Upper lobe of left lung (tissue), 6 donors: ENCODE measurements around the gene NDFIP2. TPM values are rescaled to one million over a fixed set of nuclear protein-coding genes. Genes with fewer than 3 reads are reported as not detected.

Experiments used
- ATAC-seq, 2 donors: fragments of 200-7000 bp; cut with Tn5 transposase; one replicate each; pipeline ENCODE4 v1.9.1; 2022; ENCODE audit warnings: mild to moderate bottlenecking in 2 of 2, moderate library complexity in 2 of 2; ENCODE audit not compliant: low FRiP score in 2 of 2
- DNase-seq, 2 donors: peaks; one replicate each; pipeline ENCODE4 v3.0.0-alpha.2; 2019 to 2020
- H3K27ac ChIP-seq, 4 donors: fragments of 200-600 bp; sonication (generic); one replicate each; pipeline ENCODE4 v1.5.1; 2016 to 2019
- H3K27me3 ChIP-seq, 4 donors: fragments of 200-600 bp; sonication (generic); one replicate each; pipeline ENCODE4 v1.5.1; 2017 to 2019
- H3K36me3 ChIP-seq, 4 donors: fragments of 200-600 bp; sonication (generic); one replicate each; pipeline ENCODE4 v1.5.1; 2016 to 2019
- H3K4me1 ChIP-seq, 4 donors: fragments of 200-600 bp; sonication (generic); one replicate each; pipeline ENCODE4 v1.5.1; 2018 to 2019
- H3K4me3 ChIP-seq, 4 donors: fragments of 200-600 bp; sonication (generic); one replicate each; pipeline ENCODE4 v1.5.1; 2017 to 2019; ENCODE audit warnings: mild to moderate bottlenecking in 2 of 4, moderate library complexity in 1 of 4
- H3K9me3 ChIP-seq, 4 donors: fragments of 200-600 bp; sonication (generic); one replicate each; pipeline ENCODE4 v1.5.1; 2018 to 2019
- EP300 ChIP-seq, 4 donors: sonication (generic); formaldehyde crosslinking; IDR thresholded peaks; one replicate each; pipeline ENCODE4 v1.5.1; 2017; ENCODE audit warnings: antibody characterized with exemption in 4 of 4, control low read depth in 2 of 4
- POLR2A ChIP-seq, 4 donors: fragments of 450-650 bp; IDR thresholded peaks; one replicate each; pipeline ENCODE4 v1.5.1; 2016 to 2017; ENCODE audit warnings: antibody characterized with exemption in 4 of 4, mild to moderate bottlenecking in 2 of 4
- POLR2AphosphoS5 ChIP-seq, 2 donors: sonication (generic); formaldehyde crosslinking; IDR thresholded peaks; one replicate each; pipeline ENCODE4 v1.5.1; 2017; ENCODE audit warnings: antibody characterized with exemption in 2 of 2
- WGBS, 2 donors: methylation state at CpG; one replicate each; pipeline ENCODE4 v1.1.5; 2017 to 2018; 5-methylcytosine and 5-hydroxymethylcytosine counted together
- total RNA-seq, 6 donors: library from RNA; depleted of rRNA in 4 of 6; stranded (reverse); fragments of >200 nt in 4 of 6; gene quantifications; one replicate each; pipeline versions ENCODE4 v1.1.0 to v1.2.1, GENCODE V29; 2016 to 2021
- TF ChIP-seq, protein P1 (sequence below), 6 experiments: fragments of 450-650 bp in 4 of 6; fragments of 200-600 bp in 2 of 6; sonication (generic) in 2 of 6; IDR thresholded peaks; one replicate each; pipeline ENCODE4 v1.5.1; 2016 to 2019; ENCODE audit warnings: antibody characterized with exemption in 6 of 6
- donor health status: DM: no; HTN: no; CAD: no; lungs with moderate emphysema.
- donor health status: DM: no; HTN: yes; CAD: no; lungs with severe emphysema.

The NDFIP2 gene
- total RNA-seq, 6 donors from 2014 or later, result 8.4 to 37.2 (median 26.2) TPM

DNA sequence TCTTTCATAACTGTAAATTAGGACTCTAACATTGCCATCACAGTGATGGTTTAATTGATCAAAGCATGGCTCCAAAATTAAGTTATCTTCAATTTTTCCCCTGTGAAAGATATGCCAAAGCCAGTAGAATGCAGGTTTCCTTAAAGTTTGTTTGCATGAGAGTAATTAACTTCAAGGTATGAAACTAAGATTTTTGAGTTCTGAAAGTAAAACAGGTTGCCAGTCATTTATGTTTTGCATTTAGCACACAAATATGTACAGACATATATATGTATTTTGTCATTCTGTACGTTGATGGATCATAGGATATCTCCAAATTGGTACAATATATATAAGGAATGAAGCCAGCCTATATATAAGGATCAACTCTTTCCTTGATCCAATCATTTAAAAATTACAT is 23.6 kb upstream of the NDFIP2 start:
- TF ChIP-seq POLR2A (IDR thresholded peaks at IDR 0.05) (no peak), EP300 (IDR thresholded peaks at IDR 0.05) (no peak), POLR2AphosphoS5 (IDR thresholded peaks at IDR 0.05) (no peak)
- TF ChIP-seq, protein P1, sequence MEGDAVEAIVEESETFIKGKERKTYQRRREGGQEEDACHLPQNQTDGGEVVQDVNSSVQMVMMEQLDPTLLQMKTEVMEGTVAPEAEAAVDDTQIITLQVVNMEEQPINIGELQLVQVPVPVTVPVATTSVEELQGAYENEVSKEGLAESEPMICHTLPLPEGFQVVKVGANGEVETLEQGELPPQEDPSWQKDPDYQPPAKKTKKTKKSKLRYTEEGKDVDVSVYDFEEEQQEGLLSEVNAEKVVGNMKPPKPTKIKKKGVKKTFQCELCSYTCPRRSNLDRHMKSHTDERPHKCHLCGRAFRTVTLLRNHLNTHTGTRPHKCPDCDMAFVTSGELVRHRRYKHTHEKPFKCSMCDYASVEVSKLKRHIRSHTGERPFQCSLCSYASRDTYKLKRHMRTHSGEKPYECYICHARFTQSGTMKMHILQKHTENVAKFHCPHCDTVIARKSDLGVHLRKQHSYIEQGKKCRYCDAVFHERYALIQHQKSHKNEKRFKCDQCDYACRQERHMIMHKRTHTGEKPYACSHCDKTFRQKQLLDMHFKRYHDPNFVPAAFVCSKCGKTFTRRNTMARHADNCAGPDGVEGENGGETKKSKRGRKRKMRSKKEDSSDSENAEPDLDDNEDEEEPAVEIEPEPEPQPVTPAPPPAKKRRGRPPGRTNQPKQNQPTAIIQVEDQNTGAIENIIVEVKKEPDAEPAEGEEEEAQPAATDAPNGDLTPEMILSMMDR (IDR thresholded peaks at IDR 0.05), result no peak
- H3K4me1 ChIP-seq, result no peaks in the 10 kb centered on the region
- no peak for ATAC-seq

DNA sequence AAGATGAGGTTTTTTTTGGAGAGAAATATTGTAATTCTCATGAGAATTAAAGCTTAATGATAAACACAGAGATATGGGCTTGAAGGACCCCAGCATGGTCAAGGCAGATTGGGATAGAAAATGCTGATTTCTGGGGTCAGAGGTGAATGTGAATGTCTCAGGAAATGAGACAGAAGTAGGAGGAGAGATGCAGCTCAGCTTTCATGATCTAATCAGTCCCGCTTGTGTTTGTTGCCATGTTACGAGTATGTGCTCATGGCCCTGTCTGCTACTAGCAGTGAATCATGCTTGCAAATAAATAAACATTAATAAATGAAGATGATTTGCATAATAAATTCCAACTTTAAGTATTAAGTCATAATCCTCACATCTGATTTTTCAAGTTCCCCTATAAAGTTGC is 23.0 kb upstream of the NDFIP2 start:
- Histone ChIP-seq H3K27ac (no peak overlapping the region), H3K4me1 (no peaks in the 10 kb centered on the region), H3K36me3 (no peaks in the 10 kb centered on the region), H3K4me3 (no peak overlapping the region), H3K9me3 (no peaks in the 10 kb centered on the region), H3K27me3 (no peaks in the 10 kb centered on the region)
- DNase-seq (no peak), ATAC-seq (peak in 1 of 2 donors; percentile 74)
- 54 to 81% methylated on average over 2 of the region's 2 CpGs for WGBS, 2 donors
- TF ChIP-seq EP300 (IDR thresholded peaks at IDR 0.05) (no peak), POLR2AphosphoS5 (IDR thresholded peaks at IDR 0.05) (no peak), POLR2A (IDR thresholded peaks at IDR 0.05) (no peak)
- TF ChIP-seq, protein P1 (IDR thresholded peaks at IDR 0.05), result no peak

More for the DNA sequence above, 23.6 kb upstream of the NDFIP2 start:
- Histone ChIP-seq H3K27ac (no peak overlapping the region), H3K4me3 (no peak overlapping the region), H3K36me3 (no peaks in the 10 kb centered on the region), H3K9me3 (no peaks in the 10 kb centered on the region), H3K27me3 (no peaks in the 10 kb centered on the region)
- no peak for DNase-seq
- WGBS, 2 donors, result 69 to 70% methylated on average over 1 of the region's 1 CpG

DNA sequence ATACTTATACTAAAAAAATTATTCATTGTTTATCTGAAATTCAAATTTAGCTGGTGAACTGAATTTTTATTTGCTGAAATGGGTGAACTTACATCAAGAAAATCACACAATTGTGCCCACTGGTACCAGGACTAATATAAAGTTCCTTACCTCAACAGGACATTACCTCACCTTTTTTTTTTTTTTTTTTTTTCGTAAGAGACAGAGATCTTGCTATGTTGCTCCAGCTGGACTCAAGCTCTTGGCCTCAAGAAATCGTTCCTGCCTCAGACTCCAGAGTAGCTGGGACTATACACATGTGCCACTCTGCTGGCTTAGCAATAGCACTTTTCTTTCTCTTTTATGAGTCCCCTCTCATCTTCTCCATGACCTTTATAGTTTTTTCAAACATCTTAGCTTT is 22.5 kb upstream of the NDFIP2 start:
- DNase-seq (no peak), ATAC-seq (no peak)
- H3K27me3 ChIP-seq, result no peaks in the 10 kb centered on the region
- no peak for TF ChIP-seq EP300 (IDR thresholded peaks at IDR 0.05)
- TF ChIP-seq, protein P1 (IDR thresholded peaks at IDR 0.05), result no peak
- no peak for TF ChIP-seq POLR2AphosphoS5 (IDR thresholded peaks at IDR 0.05)
- TF ChIP-seq POLR2A (IDR thresholded peaks at IDR 0.05), result no peak
- no peaks in the 10 kb centered on the region for H3K36me3 ChIP-seq
- H3K4me3 ChIP-seq, result no peak overlapping the region
- 61 to 86% methylated on average over 2 of the region's 2 CpGs for WGBS, 2 donors
- no peaks in the 10 kb centered on the region for H3K9me3 ChIP-seq
- H3K4me1 ChIP-seq, result no peaks in the 10 kb centered on the region
- H3K27ac ChIP-seq, result no peak overlapping the region

DNA sequence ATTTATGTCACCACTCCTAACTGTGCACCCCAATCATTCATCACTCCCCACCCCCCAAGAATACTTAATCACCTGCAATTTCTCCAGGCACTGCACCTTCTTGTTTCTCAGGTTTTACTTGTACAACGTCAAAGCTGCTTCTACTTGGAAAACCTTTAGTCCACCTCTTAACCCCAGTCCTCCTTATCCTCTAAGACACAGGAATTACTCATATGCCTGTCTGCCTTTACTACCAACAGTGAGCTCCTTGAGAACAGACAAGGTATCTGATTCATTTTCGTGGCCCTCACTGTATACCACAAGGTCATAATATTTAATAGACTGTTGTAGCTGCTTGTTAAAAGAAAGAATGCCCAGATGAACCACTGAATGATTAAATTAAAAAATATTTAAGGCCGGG is 21.0 kb upstream of the NDFIP2 start:
- no peaks in the 10 kb centered on the region for H3K36me3 ChIP-seq
- H3K4me3 ChIP-seq, result no peak overlapping the region
- no peak for DNase-seq
- H3K4me1 ChIP-seq, result no peaks in the 10 kb centered on the region
- H3K27me3 ChIP-seq, result no peaks in the 10 kb centered on the region
- ATAC-seq, result no peak
- H3K9me3 ChIP-seq, result no peaks in the 10 kb centered on the region
- WGBS, 2 donors, result 75 to 81% methylated on average over 3 of the region's 3 CpGs
- TF ChIP-seq POLR2A (IDR thresholded peaks at IDR 0.05), result no peak
- TF ChIP-seq, protein P1 (IDR thresholded peaks at IDR 0.05), result no peak
- no peak overlapping the region for H3K27ac ChIP-seq

DNA sequence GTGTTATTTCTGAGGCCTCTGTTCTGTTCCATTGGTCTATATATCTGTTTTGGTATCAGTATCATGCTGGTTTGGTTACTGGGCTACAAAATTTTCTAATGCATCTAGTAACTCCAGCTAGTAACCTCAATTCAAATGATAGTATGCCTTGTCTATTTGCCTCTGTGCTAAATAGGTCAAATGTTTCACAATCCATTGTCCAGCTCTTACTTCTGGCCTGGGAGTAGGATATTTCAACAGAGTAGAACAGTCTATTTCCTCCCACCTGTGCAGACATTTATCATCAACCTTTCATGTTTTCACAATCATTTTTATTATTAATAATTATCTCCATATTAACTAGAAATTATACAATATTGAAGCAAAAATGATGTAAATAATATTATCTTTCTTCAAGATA is 18.1 kb upstream of the NDFIP2 start:
- Histone ChIP-seq H3K9me3 (no peaks in the 10 kb centered on the region), H3K27me3 (no peaks in the 10 kb centered on the region), H3K27ac (no peak overlapping the region), H3K36me3 (no peaks in the 10 kb centered on the region), H3K4me3 (no peak overlapping the region), H3K4me1 (no peaks in the 10 kb centered on the region)
- DNase-seq (no peak), ATAC-seq (no peak)
- no peak for TF ChIP-seq POLR2AphosphoS5 (IDR thresholded peaks at IDR 0.05)
- TF ChIP-seq, protein P1 (IDR thresholded peaks at IDR 0.05), result no peak
- TF ChIP-seq POLR2A (IDR thresholded peaks at IDR 0.05), result no peak
- no peak for TF ChIP-seq EP300 (IDR thresholded peaks at IDR 0.05)
